Skeletal muscle tissue (tissue), 4 donors: Measurements from ENCODE around the gene FEZF2. TPM values are rescaled to one million over a fixed set of nuclear protein-coding genes. Genes with fewer than 3 reads are reported as not detected.

ENCODE experiments used
- H3K27ac ChIP-seq: one replicate; pipeline ENCODE4 v1.7.0; 2013; ENCODE audit warnings: mild to moderate bottlenecking, low read depth, low read length, inconsistent platforms
- H3K27me3 ChIP-seq, 3 donors: one replicate each; pipeline ENCODE4 v1.7.0; 2013; ENCODE audit warnings: low read length in 3 of 3; ENCODE audit not compliant: control insufficient read depth in 3 of 3, insufficient read depth in 3 of 3
- H3K36me3 ChIP-seq, 3 donors: one replicate each; pipeline ENCODE4 v1.7.0; 2013; ENCODE audit warnings: low read length in 3 of 3; ENCODE audit not compliant: control insufficient read depth in 3 of 3, insufficient read depth in 3 of 3
- H3K4me1 ChIP-seq, 3 donors: one replicate each; pipeline ENCODE4 v1.7.0; 2013; ENCODE audit warnings: low read length in 3 of 3, mild to moderate bottlenecking in 3 of 3; ENCODE audit not compliant: control insufficient read depth in 3 of 3, insufficient read depth in 3 of 3
- H3K4me3 ChIP-seq, 3 donors: one replicate each; pipeline ENCODE4 v1.7.0; 2013; ENCODE audit warnings: low read length in 3 of 3
- H3K9ac ChIP-seq, 3 donors: one replicate each; pipeline ENCODE4 v1.7.0; 2013; ENCODE audit warnings: low read length in 3 of 3, mild to moderate bottlenecking in 3 of 3, moderate library complexity in 2 of 3, low read depth in 1 of 3
- H3K9me3 ChIP-seq, 3 donors: one replicate each; pipeline ENCODE4 v1.7.0; 2013; ENCODE audit warnings: low read length in 3 of 3; ENCODE audit not compliant: control insufficient read depth in 3 of 3
- total RNA-seq: library from RNA; depleted of rRNA; stranded (reverse); fragments of >200 nt; gene quantifications from one replicate; pipeline ENCODE4 v1.2.3, GENCODE V29; 2014
- donor health status: Osteomylitis.

The FEZF2 gene
- total RNA-seq, 1 donor from 2014 or later: not detected

- no peak overlapping the region for H3K9ac ChIP-seq
- H3K9me3 ChIP-seq: no peaks in the 10 kb centered on the region
- H3K36me3 ChIP-seq: no peaks in the 10 kb centered on the region
- H3K4me3 ChIP-seq: peak overlapping the region; percentile 54 to 63 (median 61)
- peaks cover 16 to 29% (median 24%) of the 10 kb centered on the region in 3 donors for H3K4me1 ChIP-seq
- no peak overlapping the region for H3K27ac ChIP-seq
- H3K27me3 ChIP-seq: peaks cover 86 to 96% (median 92%) of the 10 kb centered on the region in 3 donors
Measured at GRCh38 chr3:62374341-62375218, 1.2 kb upstream of the FEZF2 start.

GRCh38 chr3:62373714-62374333, 474 bp upstream of the FEZF2 start:
- Histone ChIP-seq H3K4me1 (peaks cover 22 to 35% (median 30%) of the 10 kb centered on the region in 3 donors), H3K9ac (no peak overlapping the region), H3K27me3 (peaks cover 86 to 96% (median 92%) of the 10 kb centered on the region in 3 donors), H3K4me3 (peak overlapping the region; percentile 54 to 63 (median 61)), H3K9me3 (no peaks in the 10 kb centered on the region), H3K36me3 (no peaks in the 10 kb centered on the region), H3K27ac (no peak overlapping the region)

- H3K27me3 ChIP-seq: peaks cover 88 to 97% (median 94%) of the 10 kb centered on the region in 3 donors
- H3K27ac ChIP-seq: no peak overlapping the region
- H3K4me3 ChIP-seq: peak overlapping the region in 2 of 3 donors; percentile 36 to 45
- H3K9ac ChIP-seq: no peak overlapping the region
- peaks cover 18 to 40% (median 37%) of the 10 kb centered on the region in 3 donors for H3K4me1 ChIP-seq
- no peaks in the 10 kb centered on the region for H3K9me3 ChIP-seq
- H3K36me3 ChIP-seq: no peaks in the 10 kb centered on the region
Measured at GRCh38 chr3:62372621-62373041, 719 bp downstream of the FEZF2 start.

GRCh38 chr3:62371720-62372591, 1.4 kb downstream of the FEZF2 start:
- Histone ChIP-seq H3K36me3 (no peaks in the 10 kb centered on the region), H3K4me3 (peak overlapping the region in 2 of 3 donors; percentile 29 to 36), H3K4me1 (peaks cover 18 to 40% (median 37%) of the 10 kb centered on the region in 3 donors), H3K27ac (no peak overlapping the region), H3K9me3 (no peaks in the 10 kb centered on the region), H3K27me3 (peaks cover 88 to 97% (median 94%) of the 10 kb centered on the region in 3 donors), H3K9ac (no peak overlapping the region)

GRCh38 chr3:62370858-62371719, 2.3 kb downstream of the FEZF2 start:
- Histone ChIP-seq H3K27ac (no peak overlapping the region), H3K4me3 (peak overlapping the region in 1 of 3 donors; percentile 22), H3K27me3 (peaks cover 87 to 94% (median 93%) of the 10 kb centered on the region in 3 donors), H3K36me3 (no peaks in the 10 kb centered on the region), H3K9me3 (no peaks in the 10 kb centered on the region), H3K4me1 (peaks cover 18 to 40% (median 37%) of the 10 kb centered on the region in 3 donors), H3K9ac (no peak overlapping the region)

- Histone ChIP-seq H3K9me3 (no peaks in the 10 kb centered on the region), H3K27me3 (peaks cover 81 to 87% (median 85%) of the 10 kb centered on the region in 3 donors), H3K27ac (no peak overlapping the region), H3K4me1 (peaks cover 18 to 40% (median 37%) of the 10 kb centered on the region in 3 donors), H3K9ac (no peak overlapping the region), H3K4me3 (no peak overlapping the region), H3K36me3 (no peaks in the 10 kb centered on the region)
Measured at GRCh38 chr3:62370112-62370857, 3.1 kb downstream of the FEZF2 start.

- Histone ChIP-seq H3K27ac (no peak overlapping the region), H3K4me3 (peak overlapping the region; percentile 51 to 60 (median 58))
Measured at GRCh38 chr3:62369476-62369743, 3.9 kb downstream of the FEZF2 start.

GRCh38 chr3:62368705-62369475, 4.5 kb downstream of the FEZF2 start:
- peaks cover 67 to 78% (median 71%) of the 10 kb centered on the region in 3 donors for H3K27me3 ChIP-seq
- H3K4me1 ChIP-seq: peaks cover 9 to 33% (median 33%) of the 10 kb centered on the region in 3 donors
- H3K36me3 ChIP-seq: no peaks in the 10 kb centered on the region
- H3K9ac ChIP-seq: no peak overlapping the region
- no peak overlapping the region for H3K27ac ChIP-seq
- no peaks in the 10 kb centered on the region for H3K9me3 ChIP-seq
- H3K4me3 ChIP-seq: peak overlapping the region; percentile 51 to 60 (median 58)

More at GRCh38 chr3:62369476-62369743, 3.9 kb downstream of the FEZF2 start:
- Histone ChIP-seq H3K36me3 (no peaks in the 10 kb centered on the region), H3K27me3 (peaks cover 72 to 83% (median 76%) of the 10 kb centered on the region in 3 donors), H3K9me3 (no peaks in the 10 kb centered on the region), H3K4me1 (peaks cover 14 to 37% (median 34%) of the 10 kb centered on the region in 3 donors), H3K9ac (no peak overlapping the region)
